ENCODE results near the gene PACSIN2.
"Not testable (repeated sequence)": the region's sequence is repeated elsewhere in the genome, so short reads cannot be mapped to it uniquely, and the experiment has no call there.

PACSIN2 gene

GRCh38 chr22:42963231-42963595 lies 51.7 kb downstream of the PACSIN2 start:
- no peak for DNase-seq

GRCh38 chr22:42962295-42963230 lies 52.4 kb downstream of the PACSIN2 start:
- DNase-seq = no peak

- no peak for DNase-seq
Observed at GRCh38 chr22:42961810-42962209, 53.1 kb downstream of the PACSIN2 start.

- DNase-seq = not testable (repeated sequence)
Observed at GRCh38 chr22:42961400-42961690, 53.6 kb downstream of the PACSIN2 start.

- no peak for DNase-seq
Observed at GRCh38 chr22:42960531-42961399, 54.2 kb downstream of the PACSIN2 start.

GRCh38 chr22:42959576-42960509 lies 55.1 kb downstream of the PACSIN2 start:
- DNase-seq = no peak

- no peak for DNase-seq
Observed at GRCh38 chr22:42958937-42959336, 56.0 kb downstream of the PACSIN2 start.

GRCh38 chr22:42957958-42958357 lies 57.0 kb downstream of the PACSIN2 start:
- no peak for DNase-seq

- DNase-seq = no peak
Observed at GRCh38 chr22:42957544-42957943, 57.4 kb downstream of the PACSIN2 start.

- DNase-seq = no peak
Observed at GRCh38 chr22:42955848-42956247, 59.1 kb downstream of the PACSIN2 start.

GRCh38 chr22:42955087-42955635 lies 59.8 kb downstream of the PACSIN2 start:
- DNase-seq = no peak

- not testable (repeated sequence) for DNase-seq
Observed at GRCh38 chr22:42953751-42954150, 61.2 kb downstream of the PACSIN2 start.

- DNase-seq = no peak
Observed at GRCh38 chr22:42951093-42951710, 63.7 kb downstream of the PACSIN2 start.

GRCh38 chr22:42950281-42950680 lies 64.7 kb downstream of the PACSIN2 start:
- no peak for DNase-seq

- DNase-seq = no peak
Observed at GRCh38 chr22:42949159-42949558, 65.8 kb downstream of the PACSIN2 start.

- no peak for DNase-seq
Observed at GRCh38 chr22:42948294-42948693, 66.7 kb downstream of the PACSIN2 start.

- no peak for DNase-seq
Observed at GRCh38 chr22:42947211-42947990, 67.5 kb downstream of the PACSIN2 start.

GRCh38 chr22:42946546-42947198 lies 68.3 kb downstream of the PACSIN2 start:
- no peak for DNase-seq

GRCh38 chr22:42945736-42946135 lies 69.2 kb downstream of the PACSIN2 start:
- DNase-seq = no peak

- DNase-seq = no peak
Observed at GRCh38 chr22:42945027-42945426, 69.9 kb downstream of the PACSIN2 start.

GRCh38 chr22:42944409-42944808 lies 70.5 kb downstream of the PACSIN2 start:
- DNase-seq = no peak

Measured in activated CD4-positive, CD25-positive, alpha-beta regulatory T cell treated with anti-CD3 and anti-CD28 coated beads, Interleukin-2, amount 50 U/mL, for 72 hours (primary cell).